SIG-M5 treated with dmso at 0.1 percent for 504 hours (cell line): ENCODE measurements around the gene RHOT1.
A peak's percentile ranks its signal among the peaks of the same experiment; 100 is the strongest.

Experiments
- DNase-seq: peaks from one replicate; lab custom pipeline; 2025; ENCODE audit not compliant: unreplicated experiment; lab: John Stamatoyannopoulos, UW

Gene RHOT1

DNA sequence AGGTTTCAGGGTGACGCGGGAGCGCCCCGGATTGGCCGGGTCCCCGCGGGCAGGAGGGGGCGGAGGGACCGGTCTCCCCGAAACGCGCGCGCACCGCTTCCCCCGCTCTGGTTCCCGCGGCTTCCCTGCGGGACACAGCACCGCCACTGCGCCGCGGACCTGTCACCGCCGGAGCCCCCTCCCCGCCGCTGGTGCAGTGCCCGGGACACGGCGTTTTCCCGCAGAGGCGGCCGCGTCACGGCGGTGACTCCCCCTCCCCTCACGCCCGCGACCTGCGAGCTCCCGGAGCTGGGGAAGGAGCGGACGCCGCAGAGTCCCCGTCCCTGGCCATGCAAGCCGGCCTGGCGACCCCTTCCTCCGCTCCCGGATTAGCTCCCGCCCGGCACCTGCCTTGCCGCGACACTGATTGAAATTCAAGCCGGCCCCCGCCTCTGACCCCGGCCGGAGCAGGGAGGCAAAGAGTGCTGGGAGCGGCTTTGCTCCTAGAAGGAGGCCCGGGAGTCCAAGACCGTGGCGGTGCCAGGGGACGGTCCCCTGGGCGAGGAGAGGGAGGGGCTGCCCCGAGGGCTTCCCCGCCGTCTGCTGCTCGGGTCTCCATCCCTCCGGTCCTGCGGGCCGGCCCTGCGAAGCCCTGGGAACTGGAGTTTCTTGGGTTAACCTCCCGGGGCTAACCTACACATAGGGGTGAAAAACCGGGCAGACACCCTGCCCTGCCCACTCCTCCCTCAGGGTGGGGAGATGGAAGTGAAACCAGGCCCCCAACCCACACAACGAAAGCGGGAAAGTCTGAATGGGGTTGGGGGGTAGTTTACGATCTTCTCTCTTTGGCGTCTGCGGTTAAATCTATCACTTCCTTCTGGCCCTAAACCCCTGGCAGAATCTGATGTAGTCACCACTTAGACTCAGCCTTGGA is 124.3 kb downstream of the RHOT1 start:
- peak; percentile 72 for DNase-seq

DNA sequence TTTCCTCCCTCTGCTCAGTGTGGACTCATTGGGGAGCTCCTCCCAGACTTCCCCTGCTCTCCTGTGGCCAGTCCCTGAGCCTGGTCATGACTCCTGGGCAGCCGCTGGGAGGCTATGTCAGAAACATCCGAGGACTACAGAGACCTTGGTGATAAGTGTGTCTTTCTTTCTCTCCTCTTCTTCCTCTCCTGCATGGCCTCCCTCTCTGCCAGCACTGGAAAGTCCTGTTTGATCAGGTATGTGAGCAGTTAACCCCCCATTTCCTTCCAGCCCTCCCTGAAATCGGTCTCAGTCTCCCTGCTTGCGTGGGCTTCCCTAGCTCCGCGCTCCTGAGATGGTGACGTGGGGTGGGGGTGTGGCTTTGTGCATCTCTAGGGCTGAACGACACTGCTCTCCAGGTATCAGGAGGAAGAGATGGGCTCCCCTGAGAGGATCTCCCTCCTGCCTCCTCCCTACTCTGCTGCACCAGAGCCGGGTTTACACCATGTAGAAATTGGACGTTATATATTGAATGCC is 125.4 kb downstream of the RHOT1 start:
- DNase-seq, result no peak

DNA sequence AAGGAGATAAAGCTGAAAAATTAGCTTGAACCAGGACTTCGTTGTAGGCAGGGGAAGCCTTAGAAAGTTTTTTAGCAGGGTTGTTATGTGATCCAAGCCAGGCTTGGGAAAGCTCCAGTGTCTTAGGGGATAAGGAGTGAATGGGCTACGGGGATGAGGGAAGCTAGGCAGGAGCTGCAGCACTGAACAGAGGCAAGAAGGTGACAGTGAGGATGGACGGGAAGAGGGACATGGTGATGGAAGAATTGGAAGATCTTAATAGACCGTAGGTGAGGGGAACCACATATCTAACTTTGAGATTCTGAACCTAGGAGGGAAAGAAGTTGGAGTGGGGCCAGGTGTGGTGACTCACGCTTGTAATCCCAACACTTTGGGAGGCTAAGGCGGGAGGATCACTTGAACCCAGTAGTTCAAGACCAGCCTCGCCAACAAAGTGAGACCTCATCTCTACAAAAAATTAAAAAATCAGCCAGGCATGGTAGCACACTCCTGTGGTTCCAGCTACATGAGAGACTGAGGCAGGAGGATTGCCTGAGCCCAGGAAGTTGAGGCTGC is 126.5 kb downstream of the RHOT1 start:
- DNase-seq, result no peak

DNA sequence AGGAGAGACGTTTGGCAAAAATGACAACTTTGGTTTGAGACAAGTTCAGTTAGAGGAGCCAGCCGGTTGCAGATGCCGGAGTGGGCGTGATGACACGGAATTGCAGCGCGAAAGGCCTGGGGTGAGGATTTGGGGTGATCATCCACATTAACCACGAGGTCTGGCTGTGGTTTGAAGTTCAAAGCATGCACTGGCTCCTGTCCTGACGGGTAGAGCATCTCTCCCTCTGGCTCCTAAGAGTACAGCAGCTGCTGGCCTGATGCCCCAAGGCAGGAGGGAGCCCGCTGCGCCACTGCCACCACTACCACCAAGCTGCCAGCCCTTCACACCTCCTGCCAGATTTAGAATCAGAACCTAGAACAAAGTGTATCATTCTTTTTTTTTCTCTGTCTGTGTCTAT is 127.1 kb downstream of the RHOT1 start:
- DNase-seq, result no peak

DNA sequence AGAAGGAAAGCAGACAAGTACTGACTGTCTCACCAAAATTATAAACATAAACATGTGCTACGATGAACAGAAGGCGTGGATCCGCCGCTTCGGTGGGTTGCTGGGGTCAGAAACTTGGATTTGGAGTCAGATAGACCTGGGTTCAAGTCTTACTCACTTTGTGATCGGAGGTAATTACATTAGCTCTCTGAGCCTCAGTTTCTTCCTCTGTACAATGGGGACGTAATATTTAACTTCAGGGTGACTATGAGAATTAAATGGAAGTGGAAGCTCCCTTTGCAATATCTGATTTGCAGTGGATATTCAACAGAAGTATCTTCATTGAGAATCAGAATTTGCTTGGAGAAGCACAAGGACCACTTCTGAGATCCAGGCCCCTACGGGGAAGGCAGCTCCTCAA is 129.5 kb downstream of the RHOT1 start:
- DNase-seq, result no peak

DNA sequence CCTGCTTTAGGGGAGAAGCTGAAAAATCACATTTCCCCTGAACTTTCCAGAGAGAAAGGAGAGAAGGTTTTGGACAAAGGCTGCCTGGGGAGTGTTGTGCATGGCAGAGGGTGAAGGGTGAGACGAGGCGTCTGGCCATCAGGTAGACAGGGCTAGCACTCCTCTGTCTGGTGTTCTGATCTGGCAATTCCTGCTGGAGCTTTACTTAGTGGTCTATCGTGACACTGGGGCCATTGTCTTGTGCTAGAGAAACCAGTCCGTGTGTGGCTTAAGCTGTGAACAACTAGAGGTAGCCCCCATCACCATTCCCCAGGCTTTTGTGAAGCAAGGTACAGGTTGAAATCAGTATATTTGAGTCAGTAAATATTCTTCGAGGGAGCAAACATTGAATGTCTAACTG is 131.8 kb downstream of the RHOT1 start:
- no peak for DNase-seq

DNA sequence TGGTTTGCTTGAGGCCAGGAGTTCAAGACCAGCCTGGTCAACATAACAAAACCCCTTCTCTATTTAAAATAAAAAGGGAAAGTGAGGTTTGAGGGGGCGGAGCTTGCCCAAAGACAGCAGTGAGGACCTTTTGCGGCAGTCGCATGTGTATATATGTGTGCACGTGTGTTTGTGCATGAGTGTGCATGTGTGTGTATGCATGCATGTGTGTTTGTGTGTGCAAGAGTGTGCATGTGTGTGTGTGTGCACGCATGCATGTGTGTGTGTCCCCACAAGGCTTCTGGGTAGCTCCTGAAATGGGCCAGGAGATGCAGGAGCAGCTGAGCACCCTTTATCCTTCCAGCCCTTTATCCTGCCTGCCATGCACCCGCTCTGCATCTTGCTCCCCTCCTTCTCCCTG is 132.3 kb downstream of the RHOT1 start:
- DNase-seq, result no peak
